Subcutaneous adipose tissue (tissue), 4 donors: ENCODE results near the gene RPL3. TPM values are rescaled to one million over a fixed set of nuclear protein-coding genes. Genes with fewer than 3 reads are reported as not detected.

Source experiments
- total RNA-seq, 4 donors: library from RNA; depleted of rRNA; stranded (reverse); fragments of >200 nt; gene quantifications; one replicate each; pipeline ENCODE4 v1.1.0, GENCODE V29; 2016
- TF ChIP-seq, protein P1 (sequence below): fragments of 450-650 bp; IDR thresholded peaks from one replicate; pipeline ENCODE4 v1.5.1; 2016; ENCODE audit warnings: low read depth, mild to moderate bottlenecking, control low read depth, antibody characterized with exemption, moderate library complexity

RPL3 gene
- total RNA-seq, 4 donors from 2014 or later, result 1,287 to 1,894 (median 1,495) TPM

DNA sequence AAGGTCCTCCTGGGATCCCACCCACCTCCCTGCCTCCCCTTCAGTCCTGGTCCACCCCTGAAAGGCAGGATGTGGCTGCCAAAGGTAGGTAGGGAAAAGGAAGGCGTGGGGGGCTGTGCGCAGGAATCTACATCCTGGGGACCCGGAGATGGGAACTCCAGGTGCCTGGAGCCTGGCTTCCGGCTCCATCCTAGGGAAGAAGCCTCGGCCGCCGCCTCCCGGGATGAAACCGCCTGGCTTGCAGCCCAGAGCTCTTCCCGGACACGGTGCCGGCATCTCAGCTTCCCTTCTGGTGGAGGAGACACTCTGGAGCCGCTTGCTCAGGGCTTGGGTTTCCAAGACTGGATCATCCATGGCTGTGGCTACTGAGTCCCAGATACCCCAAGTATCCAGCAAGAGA, 41.4 kb downstream of the RPL3 start:
- TF ChIP-seq, protein P1, sequence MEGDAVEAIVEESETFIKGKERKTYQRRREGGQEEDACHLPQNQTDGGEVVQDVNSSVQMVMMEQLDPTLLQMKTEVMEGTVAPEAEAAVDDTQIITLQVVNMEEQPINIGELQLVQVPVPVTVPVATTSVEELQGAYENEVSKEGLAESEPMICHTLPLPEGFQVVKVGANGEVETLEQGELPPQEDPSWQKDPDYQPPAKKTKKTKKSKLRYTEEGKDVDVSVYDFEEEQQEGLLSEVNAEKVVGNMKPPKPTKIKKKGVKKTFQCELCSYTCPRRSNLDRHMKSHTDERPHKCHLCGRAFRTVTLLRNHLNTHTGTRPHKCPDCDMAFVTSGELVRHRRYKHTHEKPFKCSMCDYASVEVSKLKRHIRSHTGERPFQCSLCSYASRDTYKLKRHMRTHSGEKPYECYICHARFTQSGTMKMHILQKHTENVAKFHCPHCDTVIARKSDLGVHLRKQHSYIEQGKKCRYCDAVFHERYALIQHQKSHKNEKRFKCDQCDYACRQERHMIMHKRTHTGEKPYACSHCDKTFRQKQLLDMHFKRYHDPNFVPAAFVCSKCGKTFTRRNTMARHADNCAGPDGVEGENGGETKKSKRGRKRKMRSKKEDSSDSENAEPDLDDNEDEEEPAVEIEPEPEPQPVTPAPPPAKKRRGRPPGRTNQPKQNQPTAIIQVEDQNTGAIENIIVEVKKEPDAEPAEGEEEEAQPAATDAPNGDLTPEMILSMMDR, result no peak

DNA sequence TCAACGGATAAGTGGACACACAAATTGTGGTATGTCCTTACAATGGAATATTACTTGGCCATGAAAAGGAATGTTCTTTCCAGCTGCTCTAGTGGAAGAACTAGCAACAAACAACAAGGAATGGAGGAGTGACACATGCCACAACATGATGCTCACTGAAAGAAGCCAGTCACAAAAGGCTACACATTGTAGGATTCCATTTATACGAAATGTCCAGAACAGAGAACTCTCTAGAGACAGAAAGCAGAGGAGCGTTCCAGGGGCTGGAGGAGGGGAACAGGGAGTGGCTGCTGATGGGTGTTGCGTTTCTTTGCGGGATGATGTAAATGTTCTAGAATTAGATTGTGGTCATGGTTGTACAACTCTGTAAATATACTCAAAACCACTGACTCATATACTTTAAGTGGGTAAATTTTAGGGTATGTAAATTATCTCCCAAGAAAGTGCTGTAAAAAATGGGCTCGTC, 42.2 kb downstream of the RPL3 start:
- TF ChIP-seq, protein P1, result no peak

- TF ChIP-seq, protein P1, result no peak
Observed at GRCh38 chr22:39276440-39277141, 42.8 kb downstream of the RPL3 start.

DNA sequence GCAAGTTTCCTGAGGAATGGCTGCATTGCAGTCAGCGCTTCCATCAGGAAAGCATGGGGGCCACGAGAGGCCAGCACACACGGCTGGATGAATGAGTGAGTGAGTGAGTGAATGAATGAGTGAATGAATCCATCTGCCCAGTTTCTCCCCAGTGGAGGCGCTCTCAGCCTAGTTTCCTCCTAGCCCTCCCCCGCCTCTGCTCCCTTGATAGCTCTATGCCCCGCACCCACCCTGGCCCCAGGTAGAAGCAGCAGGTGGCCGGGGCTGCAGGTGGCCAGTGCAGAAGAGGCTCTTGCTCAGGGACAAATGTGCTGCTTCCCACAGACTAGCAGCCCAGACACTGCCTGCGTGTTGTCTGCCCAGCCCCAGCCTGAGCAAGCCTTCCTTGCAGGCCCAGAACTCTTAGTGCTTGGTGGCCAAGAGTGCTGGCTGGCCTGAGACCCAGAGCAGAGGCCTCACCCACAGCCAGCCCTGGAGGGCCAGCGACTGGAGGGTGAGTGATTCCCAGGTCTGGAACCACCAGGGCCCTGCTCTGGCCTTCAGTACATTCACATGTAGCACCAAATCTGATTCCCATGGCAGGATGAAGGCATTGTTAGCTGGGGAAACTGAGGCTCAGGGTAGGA, 43.5 kb downstream of the RPL3 start:
- TF ChIP-seq, protein P1, result no peak

DNA sequence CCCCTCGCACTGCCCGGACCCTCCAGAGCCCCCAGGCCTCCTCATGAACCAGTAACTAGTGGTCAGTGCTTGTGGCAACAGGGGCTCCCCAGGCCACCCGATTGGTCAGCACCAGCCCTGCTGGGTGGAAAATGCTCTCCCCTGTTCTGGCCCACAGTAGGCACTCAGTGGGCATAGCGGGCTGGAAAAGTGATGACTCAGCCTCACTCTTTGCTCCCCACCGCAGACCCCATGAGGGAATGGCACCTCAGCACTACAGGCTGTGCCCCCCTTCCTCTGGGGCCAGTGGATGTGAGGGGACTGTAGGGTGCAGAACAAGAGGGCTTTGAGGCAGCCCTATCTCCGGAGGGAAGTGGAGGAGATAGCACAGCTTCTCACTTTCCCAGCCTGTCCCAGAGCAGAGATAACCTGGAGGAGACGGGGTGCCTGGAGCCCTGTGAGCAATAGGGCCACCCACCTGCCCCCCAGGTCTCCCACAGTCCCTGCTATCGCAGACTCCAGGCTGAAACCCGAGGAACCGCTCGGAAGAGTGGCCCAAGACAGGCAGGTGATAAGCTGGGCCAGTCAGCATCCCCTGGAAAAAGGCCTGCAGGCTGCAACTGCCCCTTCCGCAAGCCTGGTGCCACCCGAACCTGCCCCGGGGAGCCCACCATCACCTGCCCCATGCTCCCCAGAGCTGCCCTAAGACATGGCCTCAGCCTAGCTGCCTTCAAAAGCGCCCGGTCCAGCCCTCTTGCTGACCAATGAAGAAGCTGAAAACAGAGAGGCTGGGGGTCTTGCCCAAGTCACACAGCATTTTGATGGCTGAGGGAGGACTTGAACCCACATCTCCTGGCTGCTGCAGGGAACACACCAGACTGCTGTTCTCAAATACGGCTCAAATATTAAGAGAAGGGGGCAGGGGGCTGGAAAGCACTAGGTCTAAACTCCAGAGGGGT, 45.2 kb downstream of the RPL3 start:
- TF ChIP-seq, protein P1, result no peak

DNA sequence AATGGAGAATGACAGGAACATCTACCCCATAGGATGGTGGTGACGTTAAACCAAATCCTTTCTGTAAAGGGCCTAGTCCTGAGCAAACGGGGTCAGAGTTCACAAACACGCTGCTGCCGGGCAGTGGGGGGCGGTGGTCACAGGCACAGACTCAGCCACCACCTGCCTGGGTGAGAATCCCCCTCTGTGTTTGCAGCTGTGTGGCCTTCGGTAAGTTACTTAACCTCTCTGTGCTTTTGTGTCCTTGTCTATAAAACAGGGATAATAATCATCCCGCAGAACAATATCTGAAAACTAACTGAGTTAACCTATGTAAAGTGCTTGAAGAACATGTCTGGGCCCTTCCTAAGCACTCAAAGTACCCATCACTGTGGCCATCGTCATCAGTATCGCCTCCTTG, 48.6 kb downstream of the RPL3 start:
- TF ChIP-seq, protein P1, result no peak

- TF ChIP-seq, protein P1, result no peak
Observed at GRCh38 chr22:39270280-39270679, 49.1 kb downstream of the RPL3 start.
